HPDE6-E6E7 (cell line): ENCODE measurements around the gene MKRN2OS.
"Not testable (repeated sequence)": the region's sequence is repeated elsewhere in the genome, so short reads cannot be mapped to it uniquely, and the experiment has no call there.

ENCODE experiments used
- DNase-seq: peaks from one replicate; pipeline ENCODE4 v3.0.0; 2011; ENCODE audit warnings: missing footprints; ENCODE audit errors: extremely low spot score

Gene MKRN2OS

GRCh38 chr3:12561397-12561796, 16.1 kb upstream of the MKRN2OS start:
- no peak for DNase-seq

GRCh38 chr3:12560505-12561190, 15.3 kb upstream of the MKRN2OS start:
- DNase-seq: no peak

GRCh38 chr3:12559520-12559919, 14.2 kb upstream of the MKRN2OS start:
- no peak for DNase-seq

GRCh38 chr3:12558706-12559105, 13.4 kb upstream of the MKRN2OS start:
- DNase-seq: no peak

GRCh38 chr3:12557473-12558100, 12.3 kb upstream of the MKRN2OS start:
- DNase-seq: no peak

- peak; percentile 34 for DNase-seq
These were observed 11.6 kb upstream of the MKRN2OS start, which contains the start of gene MKRN2 for GRCh38 chr3:12556690-12557472. Gene MKRN2, plus strand, starts transcription at chr3:12557087. Its CDS starts 64 bp downstream, at chr3:12557151.

- DNase-seq: no peak
These were observed 11.0 kb upstream of the MKRN2OS start for GRCh38 chr3:12556314-12556689.

GRCh38 chr3:12553921-12554391, 8.7 kb upstream of the MKRN2OS start:
- no peak for DNase-seq

GRCh38 chr3:12549971-12550760, 4.9 kb upstream of the MKRN2OS start:
- no peak for DNase-seq

GRCh38 chr3:12544652-12545472, 437 bp downstream of the MKRN2OS start:
- no peak for DNase-seq

GRCh38 chr3:12543497-12543896, 1.8 kb downstream of the MKRN2OS start:
- DNase-seq: not testable (repeated sequence)

- no peak for DNase-seq
These were observed 3.7 kb downstream of the MKRN2OS start for GRCh38 chr3:12541625-12542024.

GRCh38 chr3:12536423-12536822, 8.9 kb downstream of the MKRN2OS start:
- no peak for DNase-seq

- no peak for DNase-seq
These were observed 13.1 kb downstream of the MKRN2OS start for GRCh38 chr3:12532182-12532581.

GRCh38 chr3:12527757-12528143, 17.5 kb downstream of the MKRN2OS start:
- DNase-seq: no peak

GRCh38 chr3:12522721-12523120, 22.6 kb downstream of the MKRN2OS start:
- no peak for DNase-seq

- DNase-seq: no peak
These were observed 24.3 kb downstream of the MKRN2OS start for GRCh38 chr3:12521010-12521409.

GRCh38 chr3:12518261-12519028, 26.9 kb downstream of the MKRN2OS start:
- no peak for DNase-seq

GRCh38 chr3:12516873-12517272, 28.4 kb downstream of the MKRN2OS start:
- DNase-seq: no peak

- DNase-seq: no peak
These were observed 29.7 kb downstream of the MKRN2OS start for GRCh38 chr3:12515631-12516030.
